HG02571 (cell line): ENCODE measurements around the gene DOCK9.

Source experiments
- ATAC-seq: cut with Tn5 transposase; IDR thresholded peaks from one replicate; pipeline ENCODE4 v1.9.1; 2021; ENCODE audit warnings: mild to moderate bottlenecking, moderate library complexity; ENCODE audit not compliant: unreplicated experiment

The DOCK9 gene, protein sequence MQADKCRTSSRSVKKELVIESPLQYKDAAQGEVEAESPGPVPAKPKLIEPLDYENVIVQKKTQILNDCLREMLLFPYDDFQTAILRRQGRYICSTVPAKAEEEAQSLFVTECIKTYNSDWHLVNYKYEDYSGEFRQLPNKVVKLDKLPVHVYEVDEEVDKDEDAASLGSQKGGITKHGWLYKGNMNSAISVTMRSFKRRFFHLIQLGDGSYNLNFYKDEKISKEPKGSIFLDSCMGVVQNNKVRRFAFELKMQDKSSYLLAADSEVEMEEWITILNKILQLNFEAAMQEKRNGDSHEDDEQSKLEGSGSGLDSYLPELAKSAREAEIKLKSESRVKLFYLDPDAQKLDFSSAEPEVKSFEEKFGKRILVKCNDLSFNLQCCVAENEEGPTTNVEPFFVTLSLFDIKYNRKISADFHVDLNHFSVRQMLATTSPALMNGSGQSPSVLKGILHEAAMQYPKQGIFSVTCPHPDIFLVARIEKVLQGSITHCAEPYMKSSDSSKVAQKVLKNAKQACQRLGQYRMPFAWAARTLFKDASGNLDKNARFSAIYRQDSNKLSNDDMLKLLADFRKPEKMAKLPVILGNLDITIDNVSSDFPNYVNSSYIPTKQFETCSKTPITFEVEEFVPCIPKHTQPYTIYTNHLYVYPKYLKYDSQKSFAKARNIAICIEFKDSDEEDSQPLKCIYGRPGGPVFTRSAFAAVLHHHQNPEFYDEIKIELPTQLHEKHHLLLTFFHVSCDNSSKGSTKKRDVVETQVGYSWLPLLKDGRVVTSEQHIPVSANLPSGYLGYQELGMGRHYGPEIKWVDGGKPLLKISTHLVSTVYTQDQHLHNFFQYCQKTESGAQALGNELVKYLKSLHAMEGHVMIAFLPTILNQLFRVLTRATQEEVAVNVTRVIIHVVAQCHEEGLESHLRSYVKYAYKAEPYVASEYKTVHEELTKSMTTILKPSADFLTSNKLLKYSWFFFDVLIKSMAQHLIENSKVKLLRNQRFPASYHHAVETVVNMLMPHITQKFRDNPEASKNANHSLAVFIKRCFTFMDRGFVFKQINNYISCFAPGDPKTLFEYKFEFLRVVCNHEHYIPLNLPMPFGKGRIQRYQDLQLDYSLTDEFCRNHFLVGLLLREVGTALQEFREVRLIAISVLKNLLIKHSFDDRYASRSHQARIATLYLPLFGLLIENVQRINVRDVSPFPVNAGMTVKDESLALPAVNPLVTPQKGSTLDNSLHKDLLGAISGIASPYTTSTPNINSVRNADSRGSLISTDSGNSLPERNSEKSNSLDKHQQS (N-terminal part only)

DNA sequence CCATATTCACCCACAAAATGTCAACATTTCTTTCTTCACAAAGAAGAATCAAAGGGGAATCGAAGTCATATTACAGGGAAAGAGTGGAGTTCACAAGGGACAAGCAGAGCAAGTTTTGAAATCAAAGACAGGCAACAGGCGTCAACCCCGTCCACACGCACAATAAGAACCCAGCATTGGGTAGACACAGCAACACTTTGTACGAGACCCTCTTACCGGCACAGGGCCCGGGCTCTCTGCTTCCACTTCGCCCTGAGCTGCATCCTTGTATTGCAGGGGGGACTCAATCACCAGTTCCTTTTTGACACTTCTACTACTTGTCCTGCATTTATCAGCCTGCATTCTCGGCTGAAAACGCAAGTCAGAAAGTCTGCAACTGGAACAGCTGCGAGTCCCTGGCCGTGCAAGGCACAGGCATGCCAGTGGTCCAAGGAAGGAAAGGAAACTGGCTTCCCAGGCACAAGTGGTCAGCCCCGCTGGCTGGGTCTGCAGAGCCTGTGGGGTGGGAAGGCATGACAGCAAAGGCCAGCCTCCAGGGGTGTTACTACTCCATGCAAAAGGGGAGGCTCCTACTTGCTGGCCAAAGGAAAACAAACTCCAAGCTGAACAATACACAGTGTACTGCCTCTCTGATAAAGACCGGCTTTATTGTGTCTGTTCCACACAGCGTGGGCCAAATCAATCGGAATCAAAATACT, at the start of gene DOCK9:
TSS of gene DOCK9 (minus strand) at position 497 of the 698 bp plus-strand sequence. CDS start at position 342, 155 bp downstream.
- ATAC-seq = no peak

DNA sequence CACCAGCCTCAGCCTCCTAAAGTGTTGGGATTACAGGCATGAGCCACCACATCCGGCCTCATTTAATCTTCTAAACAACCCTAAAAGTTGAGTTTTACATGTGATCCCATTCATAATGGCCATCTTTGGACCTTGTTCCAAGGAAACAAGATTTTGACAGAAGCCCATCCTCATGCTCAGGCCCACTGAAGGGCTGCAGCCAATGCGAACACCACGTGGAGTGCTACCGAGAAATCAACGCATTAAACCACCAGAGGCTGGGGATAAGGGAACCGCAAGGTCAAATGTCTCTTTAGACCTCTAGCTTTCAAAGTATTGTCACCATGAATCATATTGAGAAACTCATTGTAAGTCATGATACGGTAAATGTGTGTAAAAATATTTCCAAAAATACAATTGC, 49.4 kb upstream of the DOCK9 start:
- no peak for ATAC-seq

DNA sequence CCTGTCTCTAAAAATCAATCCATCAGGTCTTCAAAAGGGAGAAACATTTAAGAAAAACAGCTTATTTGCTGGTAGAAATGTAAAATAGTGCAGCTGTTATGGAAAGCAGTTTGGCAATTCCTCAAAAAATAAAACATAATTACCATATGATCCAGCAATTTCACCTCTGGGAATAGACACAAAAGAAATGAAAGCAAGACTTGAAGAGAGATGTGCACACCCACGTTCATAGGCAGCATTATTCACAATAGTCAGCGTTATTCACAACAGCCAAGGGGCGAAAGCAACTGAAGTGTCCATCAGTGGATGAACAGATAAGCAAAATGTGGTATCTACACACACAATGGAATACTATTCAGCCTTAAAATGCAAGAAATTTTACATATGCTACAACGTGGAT, 45.1 kb upstream of the DOCK9 start:
- ATAC-seq = no peak

DNA sequence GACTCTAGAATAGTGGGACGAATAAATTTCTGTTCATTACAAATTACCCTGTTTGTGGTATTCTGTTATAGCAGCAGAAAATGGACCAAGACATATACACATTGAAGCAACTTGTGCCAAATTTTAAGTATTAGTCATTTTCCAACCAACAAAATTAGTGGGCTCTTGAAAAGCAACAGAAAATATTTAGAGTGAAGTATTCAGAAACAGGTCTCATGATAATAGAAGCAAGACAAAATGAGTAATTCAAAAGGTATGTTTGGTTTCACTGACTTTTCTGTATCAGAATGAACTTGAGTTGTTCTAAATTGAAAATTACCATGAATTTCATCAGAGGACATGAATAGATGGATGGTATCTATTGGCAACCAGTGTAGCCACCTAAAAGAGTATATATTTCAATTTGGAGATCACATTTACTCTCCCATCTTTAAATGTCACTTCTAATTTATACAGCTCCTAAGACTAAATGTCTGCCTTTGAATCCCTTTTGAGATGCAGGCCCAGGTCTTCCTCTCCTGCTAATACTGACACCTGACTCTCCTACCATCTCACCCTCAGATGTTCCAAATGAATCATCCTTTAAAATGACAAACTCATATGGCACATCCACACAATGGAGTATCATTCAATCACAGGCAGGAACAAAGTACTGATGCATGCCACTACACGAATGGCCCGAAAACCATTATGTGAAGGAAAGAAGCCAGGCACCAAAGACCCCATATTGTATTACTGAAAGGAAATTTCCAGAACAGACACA, 40.7 kb upstream of the DOCK9 start:
- ATAC-seq = no peak

DNA sequence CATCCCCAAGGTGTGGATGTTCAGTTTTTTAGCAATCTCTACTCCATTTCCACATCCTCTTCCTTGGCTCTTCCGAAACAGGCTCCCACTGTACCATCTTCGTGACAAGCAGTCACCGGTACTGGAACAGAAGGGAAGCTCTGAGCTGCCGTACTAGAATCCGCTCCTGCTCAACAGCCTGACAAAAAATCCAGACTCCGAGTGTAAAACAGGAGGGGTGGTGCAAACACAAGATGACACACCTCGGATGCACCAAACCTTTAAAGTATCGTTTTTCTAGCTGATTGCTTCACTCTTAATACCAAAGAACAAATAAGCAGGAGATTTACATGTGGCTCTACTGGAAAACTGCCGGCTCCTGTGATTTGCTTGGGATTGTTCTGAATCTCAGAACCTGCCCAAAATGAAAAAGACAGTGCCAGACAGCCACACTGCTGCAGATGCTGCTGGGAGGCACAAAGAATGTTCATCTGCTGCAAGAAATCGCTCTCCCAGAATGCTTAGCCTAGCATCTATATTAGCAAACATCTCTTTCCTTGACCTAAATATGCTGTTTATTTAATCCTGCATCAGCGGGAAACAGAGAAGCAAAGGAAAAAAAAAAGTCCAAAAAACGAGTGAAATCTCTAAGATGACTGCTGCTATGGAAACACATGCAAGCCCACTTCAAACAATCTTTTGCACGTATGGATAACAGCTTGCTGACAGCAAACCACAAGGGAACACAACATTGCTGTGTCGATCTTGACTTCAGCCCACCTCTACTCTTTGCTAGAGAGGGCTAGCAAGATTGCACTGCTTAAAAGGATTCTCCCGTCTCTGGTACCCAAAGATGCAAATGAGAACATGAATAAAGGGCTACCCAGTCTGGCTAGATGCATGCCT, 38.0 kb upstream of the DOCK9 start:
- ATAC-seq = no peak

DNA sequence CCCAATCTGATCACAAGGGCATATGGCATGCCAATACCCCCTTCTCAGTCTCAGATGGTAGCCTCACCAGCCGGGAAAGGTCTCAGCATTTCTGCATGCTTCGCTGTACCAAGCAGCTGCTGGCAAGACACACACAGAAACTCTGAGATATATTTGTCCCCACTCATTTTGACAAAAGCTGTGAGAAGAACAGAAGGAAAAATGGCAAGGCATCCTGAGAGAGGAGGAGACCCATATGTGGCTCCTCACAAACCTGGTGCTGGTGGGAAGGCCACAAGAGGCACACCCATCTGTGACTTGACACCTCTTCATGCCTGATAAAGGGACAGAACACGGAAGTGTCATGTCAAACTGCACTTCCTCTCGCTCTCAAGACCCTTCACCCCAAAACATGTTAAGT, 36.7 kb upstream of the DOCK9 start:
- no peak for ATAC-seq

DNA sequence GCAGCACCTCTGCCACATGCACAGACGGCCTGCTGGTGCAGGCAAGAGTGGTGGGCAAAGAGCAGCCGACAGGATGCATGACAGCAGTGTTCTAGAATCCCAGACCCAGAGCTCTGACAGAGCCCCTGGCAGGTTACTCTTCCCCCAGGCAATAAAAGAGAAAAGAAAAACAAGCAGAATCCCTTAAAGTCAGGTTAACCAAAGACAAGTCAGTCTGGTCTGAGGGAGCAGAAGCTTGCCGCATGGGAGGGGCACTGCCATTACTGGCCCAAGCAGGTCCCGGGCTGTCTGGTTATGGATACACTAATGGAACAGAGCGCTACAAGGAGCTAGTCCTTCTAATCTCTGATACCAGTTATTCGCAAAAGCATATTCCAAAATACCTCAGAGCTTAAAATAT, 36.1 kb upstream of the DOCK9 start:
- no peak for ATAC-seq

DNA sequence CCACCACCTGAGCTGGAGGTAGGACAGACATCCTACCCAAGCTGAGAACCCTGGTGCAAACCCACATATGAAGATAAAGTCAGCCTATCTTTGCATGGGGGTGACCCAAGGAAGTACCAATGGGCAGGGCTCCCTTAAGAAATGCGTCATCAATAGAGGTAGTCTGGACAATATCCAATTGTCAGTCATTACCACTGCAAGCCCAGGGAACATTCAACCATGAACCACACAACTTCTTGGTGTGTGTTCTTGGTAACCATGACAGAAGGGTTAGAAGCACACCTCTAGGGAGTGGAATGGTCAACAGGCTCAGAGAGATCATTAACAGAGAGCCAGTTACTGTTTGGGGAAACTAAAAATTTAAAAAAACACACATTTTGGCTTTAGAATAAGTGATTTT, 34.7 kb upstream of the DOCK9 start:
- no peak for ATAC-seq

DNA sequence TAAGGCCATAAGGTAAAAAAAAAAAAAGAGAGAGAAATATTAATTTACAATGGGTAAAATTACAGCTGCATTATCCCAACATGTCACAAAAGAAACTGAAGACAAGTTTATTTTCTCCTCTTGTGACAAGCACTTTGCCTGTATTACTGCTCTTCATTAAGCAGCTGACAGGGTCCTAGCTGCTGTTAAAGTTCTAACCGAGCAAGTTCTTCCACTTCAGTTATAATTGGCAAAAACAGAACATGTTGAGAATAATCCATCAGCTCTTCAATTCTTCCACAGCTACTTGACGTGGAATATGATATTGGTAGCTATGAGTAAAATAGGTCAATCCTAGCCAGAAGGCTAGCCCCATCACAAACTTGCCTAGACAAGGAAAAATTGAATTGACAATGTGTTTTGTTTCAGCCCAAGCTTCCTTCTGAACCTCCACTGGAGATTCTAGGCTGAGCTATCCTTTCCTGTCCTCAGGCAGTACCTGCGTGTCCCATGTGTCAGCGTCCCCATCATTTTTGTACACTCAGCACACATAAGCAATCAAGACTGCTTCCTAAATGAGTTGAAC, 32.2 kb upstream of the DOCK9 start:
- no peak for ATAC-seq

DNA sequence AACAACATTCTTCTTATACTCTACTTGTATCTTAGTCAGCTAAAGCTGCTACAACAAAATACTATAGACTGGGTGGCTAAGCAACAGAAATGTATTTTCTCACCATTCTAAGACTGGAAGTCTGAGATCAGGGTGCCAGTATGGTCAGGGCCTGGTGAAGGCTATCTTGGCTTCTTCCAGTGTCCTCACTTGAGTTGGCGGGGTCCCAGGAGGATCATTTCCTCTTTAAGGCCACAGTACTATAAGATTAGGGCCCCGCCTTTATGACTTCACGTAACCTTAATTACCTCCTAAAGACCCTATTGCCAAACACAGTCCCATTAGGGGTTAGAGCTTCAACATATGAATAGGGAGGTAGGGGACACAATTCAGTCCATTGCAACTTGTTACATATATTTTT, 30.7 kb upstream of the DOCK9 start:
- no peak for ATAC-seq

DNA sequence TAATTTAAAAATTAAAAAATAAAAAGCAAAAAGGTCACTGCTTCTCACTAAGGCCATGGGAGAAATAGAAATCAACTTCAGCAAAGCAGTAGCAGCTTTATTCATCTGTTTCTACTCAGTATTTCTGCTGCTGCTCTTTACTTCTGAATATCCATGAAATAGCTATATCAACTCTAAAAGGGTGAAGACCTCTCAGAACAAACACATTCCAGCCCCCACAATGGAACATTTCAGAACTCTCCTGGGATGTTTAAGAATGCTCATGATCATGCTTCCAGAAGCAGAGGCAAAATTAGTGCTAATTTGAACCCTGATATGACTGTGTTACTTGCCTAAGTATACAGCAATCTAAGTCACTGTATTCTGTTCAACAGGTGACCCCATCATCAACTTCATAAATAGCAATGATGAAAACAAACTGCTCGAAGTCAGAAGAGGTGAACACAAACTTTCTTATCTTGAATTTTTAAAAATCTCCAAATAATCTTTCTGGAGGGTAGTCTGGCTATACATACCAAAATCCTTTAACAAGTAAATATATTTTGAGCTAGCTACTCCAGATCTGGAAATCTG, 29.6 kb upstream of the DOCK9 start:
- no peak for ATAC-seq

DNA sequence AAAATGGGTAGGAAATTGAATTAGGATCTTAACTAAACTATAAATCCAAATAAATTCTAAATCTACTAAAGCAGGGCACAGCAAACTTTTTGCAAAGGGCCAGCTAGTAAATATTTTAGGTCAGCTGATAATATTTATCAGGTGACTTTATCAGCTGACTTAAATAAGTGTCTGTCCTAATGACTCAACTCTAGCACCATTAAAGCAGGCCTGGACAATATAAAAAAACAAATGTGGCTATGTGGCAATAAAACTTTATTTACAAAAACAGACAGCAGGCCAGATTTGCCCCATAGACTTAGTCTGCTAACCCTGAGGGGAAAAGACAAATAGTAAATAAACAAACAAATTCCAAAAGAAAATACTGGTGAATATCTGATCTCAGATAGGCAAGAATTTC, 27.7 kb upstream of the DOCK9 start:
- no peak for ATAC-seq

DNA sequence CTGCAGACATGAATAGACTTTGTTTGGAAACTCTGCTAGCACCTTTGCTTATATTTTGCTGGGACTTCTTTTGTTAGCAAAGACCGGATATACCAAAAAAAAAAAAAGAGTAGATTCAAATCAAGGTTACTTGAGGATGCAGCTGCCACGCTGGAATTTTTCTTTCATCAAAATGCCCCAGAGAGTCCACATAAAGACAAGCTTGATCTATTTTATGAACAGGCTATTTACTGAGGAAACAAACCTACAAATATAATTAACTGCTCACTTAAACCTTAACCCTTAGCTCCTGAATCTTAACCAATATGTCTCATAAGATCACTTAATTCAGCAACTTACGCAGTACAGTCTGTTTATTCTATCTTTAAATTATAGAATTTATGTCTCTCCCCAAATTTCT, 27.1 kb upstream of the DOCK9 start:
- ATAC-seq = no peak

DNA sequence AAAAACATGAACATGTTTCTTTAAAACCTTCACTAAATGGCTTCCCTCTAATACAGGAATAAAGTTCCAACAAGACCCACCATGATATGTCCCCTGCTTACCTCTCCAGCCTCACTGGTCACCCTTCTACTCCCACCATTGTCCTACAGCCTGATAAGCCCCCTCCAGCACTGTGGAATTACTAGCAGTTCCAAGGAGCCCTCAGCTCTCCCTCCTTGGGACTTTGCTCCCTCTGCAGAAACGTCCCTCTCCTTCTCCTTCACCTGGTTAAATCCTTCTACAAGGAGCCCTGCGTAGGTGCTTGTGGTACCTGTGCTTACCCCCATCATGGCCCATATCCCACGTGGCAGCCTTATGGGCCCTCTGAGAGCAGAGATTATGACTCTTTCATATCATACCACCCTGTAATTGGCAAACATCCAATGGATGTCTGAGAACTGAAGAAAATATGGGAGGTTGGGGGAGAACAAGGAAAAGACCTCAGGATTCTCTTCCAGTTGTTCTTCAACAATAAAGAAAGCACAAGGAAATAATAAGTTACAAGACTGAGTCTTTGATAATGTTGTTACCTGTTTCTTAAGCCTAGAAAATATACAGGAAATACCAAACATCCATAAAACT, 26.1 kb upstream of the DOCK9 start:
- no peak for ATAC-seq

DNA sequence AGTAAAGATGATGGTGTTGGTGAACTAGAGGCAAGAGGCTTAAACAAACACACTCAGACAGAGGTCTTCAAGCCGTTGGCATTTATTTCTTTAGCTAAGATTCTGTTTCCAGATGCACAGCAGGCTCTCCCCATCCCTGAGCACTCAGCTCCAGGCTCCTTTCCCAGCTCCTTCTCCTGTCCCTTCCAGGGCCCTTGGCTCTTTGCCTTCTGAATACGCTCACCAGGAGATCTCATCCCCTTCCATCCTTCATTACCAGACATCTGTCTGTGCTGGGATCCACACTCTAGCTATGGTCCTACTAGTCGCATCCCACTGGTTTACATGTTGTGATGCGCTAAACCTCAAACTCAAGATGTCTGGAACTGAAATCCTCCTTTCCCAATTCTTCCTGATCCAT, 25.3 kb upstream of the DOCK9 start:
- no peak for ATAC-seq

DNA sequence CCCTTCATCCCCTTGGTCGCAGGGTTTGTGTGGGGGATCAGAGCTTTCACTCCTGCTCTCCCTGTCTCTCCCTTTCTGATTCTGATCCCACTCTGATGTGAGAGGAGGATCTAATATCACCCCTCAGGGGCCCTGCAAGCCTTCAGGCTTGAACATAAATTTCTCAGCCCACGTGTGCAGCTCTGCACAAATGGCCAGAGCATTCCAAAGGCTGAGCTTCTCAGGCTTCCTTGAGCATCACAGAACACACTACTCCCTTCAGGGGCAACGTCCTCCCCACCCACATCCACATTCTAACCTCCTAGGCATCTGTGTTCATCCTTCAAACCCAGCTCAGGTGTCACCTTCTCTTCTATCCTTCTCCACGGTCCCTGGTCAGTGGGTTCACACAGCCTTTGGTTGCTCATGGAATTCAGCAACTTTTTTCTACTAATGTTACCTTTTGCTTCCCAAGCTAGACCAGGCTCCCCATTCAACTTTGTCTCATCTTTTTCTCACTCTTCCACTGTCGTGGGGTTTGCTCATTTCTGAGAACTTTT, 24.4 kb upstream of the DOCK9 start:
- ATAC-seq = no peak

DNA sequence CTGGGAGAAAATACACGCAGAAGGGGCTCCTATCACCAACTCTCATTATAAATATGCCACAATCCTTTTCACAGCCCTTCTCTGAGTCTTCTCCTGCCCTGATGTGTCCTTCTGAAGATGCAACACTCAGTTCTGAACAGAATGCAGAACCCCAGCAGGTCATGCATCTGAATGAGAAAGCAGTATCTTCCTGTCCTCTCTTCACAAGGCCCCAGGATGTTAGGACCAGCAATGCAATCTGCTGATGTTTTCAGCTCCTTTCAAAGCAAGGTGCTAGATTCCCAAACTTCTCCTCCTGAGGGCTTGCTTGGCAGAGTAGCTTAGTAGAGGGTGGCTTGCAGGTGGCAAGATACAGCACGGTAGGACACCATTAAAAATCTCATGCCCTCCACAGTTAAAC, 22.3 kb upstream of the DOCK9 start:
- ATAC-seq = no peak

DNA sequence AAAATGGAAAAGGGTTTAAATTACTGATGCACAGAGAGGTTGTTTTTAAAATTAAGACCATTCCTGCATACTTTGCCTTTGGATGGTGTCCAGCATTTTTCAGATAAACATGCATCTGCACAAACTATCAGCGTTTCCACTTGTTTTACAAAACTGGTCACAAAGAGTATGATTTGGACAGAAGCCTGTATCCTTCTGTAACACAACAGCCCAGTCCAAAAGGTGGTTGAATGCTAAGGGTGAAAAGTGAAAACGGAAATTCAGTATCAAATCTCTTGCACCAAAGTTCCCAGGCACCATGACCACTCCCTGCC, 21.7 kb upstream of the DOCK9 start:
- ATAC-seq = no peak
